Epithelial cell of proximal tubule (primary cell): Measurements from ENCODE around the gene CAMTA1. TPM values are rescaled to one million over a fixed set of nuclear protein-coding genes. Genes with fewer than 3 reads are reported as not detected.

ENCODE experiments used
- DNase-seq: peaks from one replicate; pipeline ENCODE4 v3.0.0-alpha.2; 2011; ENCODE audit warnings: low read depth
- H3K4me3 ChIP-seq: 2 replicates; pipeline ENCODE4 v1.5.1; 2011; ENCODE audit warnings: low read depth, mild to moderate bottlenecking, low read length
- CTCF ChIP-seq: conservative IDR thresholded peaks from 2 replicates; pipeline ENCODE4 v1.5.1; 2012; ENCODE audit warnings: low read depth, mild to moderate bottlenecking, low read length
- total RNA-seq: library from RNA; depleted of rRNA; stranded (reverse); fragments of >200 nt; gene quantifications from 2 replicates; pipeline ENCODE4 v1.2.3, GENCODE V29; 2015

CAMTA1 gene
- total RNA-seq, 1 donor from 2014 or later = 79.2 TPM

GRCh38 chr1:7505771-7506453 lies 720.7 kb downstream of the CAMTA1 start:
- no peak for TF ChIP-seq CTCF
- H3K4me3 ChIP-seq = no peak overlapping the region
- DNase-seq = no peak

DNA sequence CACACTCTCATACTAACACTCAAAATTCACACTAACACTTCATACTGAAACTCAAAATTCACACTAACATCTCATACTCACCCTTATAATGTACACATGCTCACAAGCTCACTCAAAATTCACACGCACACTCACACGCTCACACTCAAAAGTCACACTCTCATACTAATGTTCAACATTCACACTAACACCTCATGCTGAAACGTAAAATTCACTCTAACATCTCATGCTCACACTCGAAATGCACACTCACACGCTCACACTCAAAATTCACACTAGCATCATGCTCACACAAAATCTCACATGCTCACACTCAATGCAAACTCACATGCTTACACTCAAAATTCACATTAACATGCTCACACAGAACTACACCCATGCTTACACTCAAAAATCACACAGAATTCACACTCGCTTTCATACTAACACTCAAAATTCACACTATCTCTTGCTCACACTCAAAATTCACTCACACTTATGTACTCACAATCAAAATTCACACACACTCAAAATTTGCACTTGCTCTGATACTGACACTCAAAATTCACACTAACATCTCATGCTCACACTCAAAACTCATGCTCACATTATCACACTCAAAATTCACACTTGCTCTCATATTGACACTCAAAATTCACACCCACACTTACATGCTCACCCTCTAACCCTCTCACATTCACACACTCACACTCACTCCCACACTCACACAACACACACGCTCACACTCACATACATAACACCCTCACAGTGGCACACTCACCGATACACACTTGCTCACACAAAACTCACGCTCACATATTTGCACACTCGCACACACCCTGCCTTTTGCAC lies 721.4 kb downstream of the CAMTA1 start:
- no peak for TF ChIP-seq CTCF
- no peak overlapping the region for H3K4me3 ChIP-seq
- DNase-seq = no peak

DNA sequence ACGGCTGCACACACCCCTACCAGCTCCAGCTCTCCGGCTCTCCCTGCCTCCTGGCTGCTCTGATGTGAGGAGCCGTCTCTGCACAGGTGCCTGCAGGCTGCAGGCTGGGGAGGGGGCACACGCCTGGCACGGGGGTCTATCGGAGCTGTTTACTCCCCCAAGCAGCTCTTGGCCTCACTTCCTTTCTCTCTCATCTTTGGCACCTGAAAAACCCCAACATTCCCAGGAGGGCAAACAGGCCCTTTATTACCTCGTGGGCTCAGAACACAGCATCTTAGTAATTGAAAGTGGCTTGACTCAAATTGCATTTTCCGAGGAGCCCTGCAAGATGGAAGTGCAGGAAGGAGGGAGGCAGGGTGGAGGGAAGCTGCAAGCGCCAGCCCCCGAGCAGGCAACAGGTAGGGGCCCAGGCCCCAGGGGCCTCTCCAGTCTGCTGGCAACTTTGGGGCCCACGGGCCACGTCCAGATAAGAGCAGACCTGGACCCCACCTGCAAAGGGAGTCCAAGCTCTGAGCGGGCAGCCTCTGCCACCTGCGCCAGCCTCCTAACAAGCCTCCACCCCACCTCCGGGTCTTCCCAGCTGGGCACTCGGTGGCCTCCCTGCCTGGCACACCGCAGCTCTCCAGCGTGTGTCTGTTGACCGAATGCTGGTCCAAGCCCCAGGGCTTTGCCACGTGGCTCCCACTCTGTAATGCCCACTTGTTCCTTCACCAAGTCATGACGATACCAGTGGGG lies 722.2 kb downstream of the CAMTA1 start:
- no peak for TF ChIP-seq CTCF
- no peak for DNase-seq
- no peak overlapping the region for H3K4me3 ChIP-seq

GRCh38 chr1:7508052-7508933 lies 723.0 kb downstream of the CAMTA1 start:
- no peak overlapping the region for H3K4me3 ChIP-seq
- no peak for DNase-seq
- no peak for TF ChIP-seq CTCF

- no peak for DNase-seq
- H3K4me3 ChIP-seq = no peak overlapping the region
- TF ChIP-seq CTCF = no peak
These were observed 723.8 kb downstream of the CAMTA1 start for GRCh38 chr1:7508934-7509519.

DNA sequence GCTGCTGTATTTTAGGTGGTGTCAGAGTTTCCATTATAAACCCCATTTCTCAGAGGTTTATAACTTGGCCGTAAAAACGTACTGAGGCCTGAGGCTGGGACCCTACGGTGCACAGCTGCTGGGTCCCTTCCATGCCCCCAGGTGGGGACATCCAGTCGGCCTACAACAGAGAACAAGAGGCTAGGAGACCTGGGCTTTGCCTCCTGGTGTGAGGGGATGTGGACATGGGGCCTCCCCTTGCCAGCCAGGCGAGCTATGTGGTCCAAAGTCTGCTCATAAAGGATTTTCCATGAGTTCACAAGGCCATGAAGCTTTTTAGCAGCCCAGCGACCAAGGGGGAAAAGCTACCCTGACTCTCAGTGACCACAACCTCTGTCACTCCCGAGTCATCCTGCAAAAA lies 724.3 kb downstream of the CAMTA1 start:
- no peak overlapping the region for H3K4me3 ChIP-seq
- no peak for DNase-seq
- no peak for TF ChIP-seq CTCF
